GM12891 (cell line): ENCODE results near the gene GLYAT.

Experiments used
- PAX5 ChIP-seq: IDR thresholded peaks from 2 replicates; pipeline ENCODE4 v1.6.1; 2011; ENCODE audit warnings: low read length, moderate library complexity, mild to moderate bottlenecking; ENCODE audit not compliant: insufficient read depth, severe bottlenecking
- POLR2A ChIP-seq: IDR thresholded peaks from 2 replicates; pipeline ENCODE4 v1.6.1; 2011; ENCODE audit warnings: low read depth, low read length, control low read depth
- POLR2AphosphoS5 ChIP-seq: IDR thresholded peaks from 2 replicates; pipeline ENCODE4 v1.6.1; 2011; ENCODE audit warnings: low read depth, low read length, control low read depth
- POU2F2 ChIP-seq: IDR thresholded peaks from 2 replicates; pipeline ENCODE4 v1.6.1; 2011; ENCODE audit warnings: low read depth, mild to moderate bottlenecking, control low read depth, low read length, moderate library complexity
- SPI1 ChIP-seq: IDR thresholded peaks from 2 replicates; pipeline ENCODE4 v1.6.1; 2011; ENCODE audit warnings: low read depth, low read length, control low read depth
- TAF1 ChIP-seq: IDR thresholded peaks from 2 replicates; pipeline ENCODE4 v1.6.1; 2011; ENCODE audit warnings: low read depth, low read length, control low read depth

DNA sequence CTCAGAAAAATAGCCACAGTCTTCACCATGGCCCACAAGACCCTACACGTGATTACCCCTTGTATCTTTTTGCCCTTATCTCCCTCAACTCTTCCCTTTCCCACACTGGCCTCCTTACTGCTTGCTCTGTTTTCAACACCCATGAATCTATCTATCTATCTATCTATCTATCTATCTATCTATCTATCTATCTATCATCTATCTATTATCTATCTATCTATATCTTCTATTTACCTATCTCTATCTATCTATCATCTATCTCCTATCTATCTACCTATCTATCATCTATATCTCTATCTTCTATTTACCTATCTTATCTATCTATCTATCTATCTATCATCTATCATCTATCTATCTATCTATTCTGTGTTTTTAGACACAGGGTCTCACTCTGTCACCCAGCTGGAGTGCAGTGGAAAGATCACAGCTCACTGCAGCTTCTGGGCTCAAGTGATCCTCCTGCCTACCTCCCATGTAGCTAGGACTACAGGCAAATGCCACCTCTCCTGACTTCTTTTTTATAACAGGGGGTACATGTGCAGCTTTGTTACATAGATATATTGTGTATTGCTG lies 55.1 kb downstream of the GLYAT start:
- TF ChIP-seq TAF1 (no peak), POLR2A (no peak), POLR2AphosphoS5 (no peak), SPI1 (no peak), PAX5 (no peak), POU2F2 (no peak)
